Trophoblast cell (in vitro differentiated cells and primary cell): ENCODE data around the gene IL32.
"Not testable (repeated sequence)": the region's sequence is repeated elsewhere in the genome, so short reads cannot be mapped to it uniquely, and the experiment has no call there.

Experiments used
- DNase-seq, 2 donors: peaks; one replicate each; pipeline ENCODE4 v3.0.0-alpha.2; 2016
- H2AFZ ChIP-seq: 2 replicates; pipeline ENCODE4 v1.6.1; 2013; ENCODE audit warnings: low read length, moderate library complexity, mild to moderate bottlenecking; ENCODE audit not compliant: insufficient read depth, poor library complexity
- H2AK5ac ChIP-seq: 2 replicates; pipeline ENCODE4 v1.6.1; 2013; ENCODE audit warnings: mild to moderate bottlenecking, low read length
- H2BK120ac ChIP-seq: 2 replicates; pipeline ENCODE4 v1.6.1; 2013; ENCODE audit warnings: low read length, mild to moderate bottlenecking, moderate library complexity; ENCODE audit not compliant: insufficient read depth, poor library complexity
- H2BK12ac ChIP-seq: 2 replicates; pipeline ENCODE4 v1.6.1; 2013; ENCODE audit warnings: mild to moderate bottlenecking, low read length, moderate library complexity
- H2BK5ac ChIP-seq: 2 replicates; pipeline ENCODE4 v1.6.1; 2013; ENCODE audit warnings: low read length, low read depth, moderate library complexity, mild to moderate bottlenecking; ENCODE audit not compliant: poor library complexity
- H3K14ac ChIP-seq: 2 replicates; pipeline ENCODE4 v1.6.1; 2013; ENCODE audit warnings: mild to moderate bottlenecking, low read length
- H3K18ac ChIP-seq: 2 replicates; pipeline ENCODE4 v1.6.1; 2013; ENCODE audit warnings: mild to moderate bottlenecking, low read length
- H3K23ac ChIP-seq: 2 replicates; pipeline ENCODE4 v1.6.1; 2013; ENCODE audit warnings: low read length
- H3K27ac ChIP-seq: 2 replicates; pipeline ENCODE4 v1.5.1; 2013; ENCODE audit warnings: low read depth, mild to moderate bottlenecking, inconsistent platforms, low read length, moderate library complexity
- H3K27me3 ChIP-seq: 2 replicates; pipeline ENCODE4 v1.6.1; 2013; ENCODE audit warnings: inconsistent platforms, mild to moderate bottlenecking, low read length, moderate library complexity; ENCODE audit not compliant: insufficient read depth
- H3K36me3 ChIP-seq, 2 experiments: 1 replicate in 1 of 2; 2 replicates in 1 of 2; pipeline ENCODE4 v1.6.1; 2013; ENCODE audit warnings: low read length in 2 of 2, mild to moderate bottlenecking in 2 of 2, moderate library complexity in 1 of 2; ENCODE audit not compliant: insufficient read depth in 2 of 2, control insufficient read depth in 1 of 2
- H3K4ac ChIP-seq: 2 replicates; pipeline ENCODE4 v1.6.1; 2013; ENCODE audit warnings: low read depth, mild to moderate bottlenecking, low read length, moderate library complexity
- H3K4me1 ChIP-seq, 2 experiments: 1 replicate in 1 of 2; 2 replicates in 1 of 2; pipeline ENCODE4 v1.6.1; 2013; ENCODE audit warnings: low read length in 2 of 2, mild to moderate bottlenecking in 2 of 2, moderate library complexity in 1 of 2; ENCODE audit not compliant: insufficient read depth in 2 of 2, control insufficient read depth in 1 of 2
- H3K4me2 ChIP-seq: 2 replicates; pipeline ENCODE4 v1.6.1; 2013; ENCODE audit warnings: inconsistent platforms, mild to moderate bottlenecking, low read length, moderate library complexity
- H3K4me3 ChIP-seq: 2 replicates; pipeline ENCODE4 v1.5.1; 2013; ENCODE audit warnings: mild to moderate bottlenecking, low read depth, low read length, inconsistent platforms
- H3K79me1 ChIP-seq: one replicate; pipeline ENCODE4 v1.6.1; 2013; ENCODE audit warnings: low read length
- H3K79me2 ChIP-seq: 2 replicates; pipeline ENCODE4 v1.6.1; 2013; ENCODE audit warnings: low read length, mild to moderate bottlenecking; ENCODE audit not compliant: control insufficient read depth, insufficient read depth, poor library complexity
- H3K9ac ChIP-seq: 2 replicates; pipeline ENCODE4 v1.6.1; 2013; ENCODE audit warnings: mild to moderate bottlenecking, low read length
- H3K9me3 ChIP-seq: 2 replicates; pipeline ENCODE4 v1.6.1; 2013; ENCODE audit warnings: low read depth, mild to moderate bottlenecking, control low read depth, inconsistent platforms, low read length; ENCODE audit not compliant: insufficient read depth
- H4K12ac ChIP-seq: 2 replicates; pipeline ENCODE4 v1.6.1; 2013; ENCODE audit warnings: low read depth, mild to moderate bottlenecking, low read length, moderate library complexity
- H4K8ac ChIP-seq: 2 replicates; pipeline ENCODE4 v1.6.1; 2013; ENCODE audit warnings: low read depth, mild to moderate bottlenecking, low read length, moderate library complexity
- H4K91ac ChIP-seq: one replicate; pipeline ENCODE4 v1.6.1; 2013; ENCODE audit warnings: low read depth, mild to moderate bottlenecking, low read length, moderate library complexity
- WGBS: extraction: QIAGEN DNeasy Blood & Tissue Kit; methylation state at CpG from one replicate; pipeline ENCODE4 v1.1.7; 2013; ENCODE audit warnings: missing lambda C conversion rate; ENCODE audit not compliant: insufficient read length, insufficient coverage; ENCODE audit errors: extremely low coverage; 5-methylcytosine and 5-hydroxymethylcytosine counted together

The IL32 gene

DNA sequence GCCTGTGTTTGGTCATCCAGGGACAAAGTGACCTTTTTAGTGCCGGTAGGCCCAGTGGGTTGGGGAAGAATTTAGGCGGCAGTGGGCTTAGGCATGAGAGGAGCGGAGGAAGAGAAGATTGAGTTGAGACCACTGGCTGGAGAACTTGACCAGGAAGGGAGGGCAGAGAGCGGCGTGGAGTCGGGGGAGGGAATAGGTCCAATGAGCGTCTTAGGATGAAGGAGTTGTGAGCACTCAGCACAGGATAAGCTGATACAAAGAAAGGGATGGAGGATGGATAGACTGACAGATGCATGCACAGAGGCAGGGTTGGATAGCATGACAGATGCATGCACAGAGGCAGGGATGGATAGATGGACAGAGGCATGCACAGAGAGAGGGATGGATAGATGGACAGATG is 8.0 kb downstream of the IL32 start:
- Histone ChIP-seq H3K36me3 (no peaks in the 10 kb centered on the region), H3K9me3 (no peaks in the 10 kb centered on the region), H2BK12ac (no peak overlapping the region), H3K4me3 (peak overlapping the region; percentile 21), H4K8ac (no peak overlapping the region), H2BK120ac (no peak overlapping the region), H2AK5ac (no peak overlapping the region), H2BK5ac (no peak overlapping the region), H3K9ac (no peak overlapping the region), H3K4me1 (peaks cover 0 to 6% of the 10 kb centered on the region in 2 experiments), H4K12ac (no peak overlapping the region), H4K91ac (no peak overlapping the region), H3K18ac (no peak overlapping the region), H3K14ac (no peak overlapping the region), H3K27me3 (no peaks in the 10 kb centered on the region), H3K79me2 (no peaks in the 10 kb centered on the region), H3K4ac (no peak overlapping the region), H3K4me2 (no peak overlapping the region), H2AFZ (no peak overlapping the region), H3K23ac (no peak overlapping the region), H3K79me1 (no peaks in the 10 kb centered on the region), H3K27ac (no peak overlapping the region)
- no peak for DNase-seq
- WGBS = no CpG with 5 or more reads among the region's 7 CpGs

DNA sequence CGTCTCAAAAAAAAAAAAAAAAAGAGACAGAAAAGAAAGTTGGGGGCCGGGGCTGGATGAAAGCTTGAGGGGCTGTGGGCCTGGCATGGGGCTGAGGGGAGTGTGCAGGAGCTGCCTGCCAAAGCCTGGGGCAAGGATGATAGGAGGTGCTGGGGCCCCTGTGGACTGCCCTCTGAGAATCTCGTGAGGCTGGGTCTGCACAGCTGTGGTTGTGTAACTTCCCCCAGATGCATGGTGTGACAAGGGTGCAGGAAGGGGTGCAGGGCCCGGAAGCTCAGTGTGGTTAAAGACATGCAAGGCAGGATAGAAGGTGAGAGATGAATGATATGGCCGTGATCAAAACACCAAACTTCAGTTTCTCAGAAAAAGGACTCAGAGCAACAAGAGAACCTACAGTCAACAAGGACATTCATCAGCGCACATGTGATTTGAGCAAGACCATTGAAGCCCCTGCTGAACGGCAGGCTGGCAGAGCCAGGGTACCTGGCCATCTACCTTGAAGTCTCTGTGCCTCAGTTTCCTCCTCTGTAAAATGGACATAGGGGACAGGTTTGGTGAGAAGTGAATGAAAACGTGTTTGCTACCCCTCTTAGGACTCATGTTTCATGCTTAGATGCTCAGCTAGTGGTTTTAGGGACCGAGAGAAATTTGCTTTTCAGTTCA is 9.6 kb downstream of the IL32 start:
- Histone ChIP-seq H3K4me1 (peaks cover 0 to 6% of the 10 kb centered on the region in 2 experiments), H4K8ac (no peak overlapping the region), H4K12ac (no peak overlapping the region), H2BK5ac (no peak overlapping the region), H3K4me2 (no peak overlapping the region), H3K27me3 (no peaks in the 10 kb centered on the region), H2AFZ (no peak overlapping the region), H2BK12ac (no peak overlapping the region), H2BK120ac (no peak overlapping the region), H3K23ac (no peak overlapping the region), H3K36me3 (no peaks in the 10 kb centered on the region), H3K4me3 (no peak overlapping the region), H3K9me3 (no peaks in the 10 kb centered on the region), H4K91ac (no peak overlapping the region), H3K27ac (no peak overlapping the region), H3K79me1 (no peaks in the 10 kb centered on the region), H3K14ac (no peak overlapping the region), H3K4ac (no peak overlapping the region), H3K9ac (no peak overlapping the region), H2AK5ac (no peak overlapping the region), H3K79me2 (no peaks in the 10 kb centered on the region), H3K18ac (no peak overlapping the region)
- whole genome bisulfite sequencing = no CpG with 5 or more reads among the region's 9 CpGs
- no peak for DNase-seq

GRCh38 chr16:3075523-3075915 is 10.1 kb downstream of the IL32 start:
- H4K91ac ChIP-seq = no peak overlapping the region
- H4K8ac ChIP-seq = no peak overlapping the region
- no peak overlapping the region for H4K12ac ChIP-seq
- H3K4ac ChIP-seq = no peak overlapping the region
- no peak overlapping the region for H3K4me2 ChIP-seq
- H3K4me3 ChIP-seq = no peak overlapping the region
- H3K9me3 ChIP-seq = no peaks in the 10 kb centered on the region
- WGBS = no CpG with 5 or more reads among the region's 10 CpGs
- H3K27ac ChIP-seq = no peak overlapping the region
- DNase-seq = no peak
- peaks cover 0 to 6% of the 10 kb centered on the region in 2 experiments for H3K4me1 ChIP-seq
- H3K14ac ChIP-seq = no peak overlapping the region
- no peak overlapping the region for H3K18ac ChIP-seq
- H2BK120ac ChIP-seq = no peak overlapping the region
- no peak overlapping the region for H2BK12ac ChIP-seq
- H3K23ac ChIP-seq = no peak overlapping the region
- H2AFZ ChIP-seq = no peak overlapping the region
- H3K79me1 ChIP-seq = no peaks in the 10 kb centered on the region
- no peak overlapping the region for H3K9ac ChIP-seq
- H3K27me3 ChIP-seq = no peaks in the 10 kb centered on the region
- H2BK5ac ChIP-seq = no peak overlapping the region
- no peak overlapping the region for H2AK5ac ChIP-seq
- H3K79me2 ChIP-seq = no peaks in the 10 kb centered on the region
- no peaks in the 10 kb centered on the region for H3K36me3 ChIP-seq

DNA sequence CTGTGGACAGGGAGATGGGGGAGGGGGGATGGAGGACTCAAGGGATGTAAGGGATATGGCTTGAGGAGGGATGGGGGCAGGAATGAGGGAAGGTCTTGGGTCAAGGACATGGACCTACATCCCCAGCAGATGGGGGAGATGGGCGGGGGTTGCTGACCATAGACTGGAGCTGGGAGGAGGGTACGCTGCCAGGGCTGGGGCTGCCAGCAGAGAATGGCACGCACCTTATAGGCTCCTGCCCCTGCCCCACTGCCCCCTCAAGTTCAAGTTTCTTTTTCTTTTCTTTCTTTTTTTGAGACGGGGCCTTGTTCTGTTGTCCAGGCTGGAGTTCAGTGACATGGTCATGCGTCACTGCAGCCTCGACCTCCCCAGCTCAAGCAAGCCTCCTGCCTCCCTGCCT is 10.5 kb downstream of the IL32 start:
- not testable (repeated sequence) for H2BK5ac ChIP-seq, H3K4ac ChIP-seq, H2AFZ ChIP-seq, H2BK12ac ChIP-seq, H3K14ac ChIP-seq, DNase-seq, H3K18ac ChIP-seq, H3K9ac ChIP-seq, H4K8ac ChIP-seq, H3K23ac ChIP-seq, H3K27ac ChIP-seq, H4K12ac ChIP-seq, H3K4me1 ChIP-seq, H3K27me3 ChIP-seq, H3K4me3 ChIP-seq, H2AK5ac ChIP-seq, H3K79me1 ChIP-seq, H3K36me3 ChIP-seq, H3K9me3 ChIP-seq, H3K79me2 ChIP-seq, H2BK120ac ChIP-seq, H4K91ac ChIP-seq, H3K4me2 ChIP-seq
- no CpG with 5 or more reads among the region's 6 CpGs for WGBS
